OCI-LY7 (cell line): ENCODE results near the gene DTX3. TPM values are rescaled to one million over a fixed set of nuclear protein-coding genes. Genes with fewer than 3 reads are reported as not detected.

Experiments
- BruUV-seq: library from RNA; stranded (reverse); fragments of 400-500 nt; replicated peaks from 2 replicates; lab custom pipeline; 2021; lab: Mats Ljungman, UMichigan
- CTCF ChIA-PET: fragments of 300-600 bp; sonication (Branson Sonifier 250); formaldehyde crosslinking; loops from one replicate; lab custom pipeline; 2022; ENCODE audit warnings: antibody characterized with exemption; ENCODE audit not compliant: unreplicated experiment; lab: Charles Lee
- POLR2A ChIA-PET: fragments of 300-600 bp; sonication (Branson Sonifier 250); formaldehyde crosslinking; loops from one replicate; lab custom pipeline; 2022; ENCODE audit warnings: antibody characterized with exemption; lab: Charles Lee
- DNase-seq: peaks from one replicate; pipeline ENCODE4 v3.0.0-alpha.2; 2015; ENCODE audit warnings: low spot score
- H2AFZ ChIP-seq: fragments of 200-600 bp; sonication (generic), shearing (Covaris generic); 2 replicates; pipeline ENCODE4 v1.6.1; 2014; ENCODE audit warnings: mild to moderate bottlenecking, antibody characterized with exemption, low read length, moderate library complexity
- H3K27ac ChIP-seq: fragments of 200-600 bp; sonication (generic); 2 replicates; pipeline ENCODE4 v1.5.1; 2014; ENCODE audit warnings: mixed run types, low read depth, mild to moderate bottlenecking, moderate library complexity, low read length, inconsistent platforms; ENCODE audit not compliant: poor library complexity, severe bottlenecking
- H3K36me3 ChIP-seq: fragments of 200-600 bp; sonication (generic); 2 replicates; pipeline ENCODE4 v1.6.1; 2014; ENCODE audit warnings: mild to moderate bottlenecking, antibody characterized with exemption, low read length, moderate library complexity, mixed read lengths; ENCODE audit not compliant: insufficient read depth
- H3K4me1 ChIP-seq: fragments of 200-600 bp; sonication (generic); 2 replicates; pipeline ENCODE4 v1.5.1; 2014; ENCODE audit warnings: mild to moderate bottlenecking, low read length; ENCODE audit not compliant: insufficient read depth, poor library complexity, severe bottlenecking
- H3K4me2 ChIP-seq: fragments of 200-600 bp; sonication (generic); 2 replicates; pipeline ENCODE4 v1.6.1; 2014; ENCODE audit warnings: mild to moderate bottlenecking, low read length
- H3K4me3 ChIP-seq: fragments of 200-600 bp; sonication (generic); 2 replicates; pipeline ENCODE4 v1.5.1; 2014; ENCODE audit warnings: mild to moderate bottlenecking, low read depth, low read length; ENCODE audit not compliant: poor library complexity, severe bottlenecking
- H3K79me2 ChIP-seq: fragments of 200-600 bp; sonication (generic); 2 replicates; pipeline ENCODE4 v1.6.1; 2016; ENCODE audit warnings: low read depth, mild to moderate bottlenecking, low read length, moderate library complexity, mixed read lengths; ENCODE audit not compliant: insufficient read depth
- H3K9me2 ChIP-seq: fragments of 200-600 bp; sonication (generic); 2 replicates; pipeline ENCODE4 v1.6.1; 2016; ENCODE audit warnings: mild to moderate bottlenecking, low read length, mixed read lengths; ENCODE audit not compliant: insufficient read depth
- H3K9me3 ChIP-seq: fragments of 200-600 bp; sonication (generic); 2 replicates; pipeline ENCODE4 v1.6.1; 2014; ENCODE audit warnings: mild to moderate bottlenecking, mixed run types, low read length, mixed read lengths
- H4K20me1 ChIP-seq: fragments of 200-600 bp; sonication (generic); 2 replicates; pipeline ENCODE4 v1.6.1; 2014; ENCODE audit warnings: mild to moderate bottlenecking, antibody characterized with exemption, low read length, moderate library complexity, mixed read lengths; ENCODE audit not compliant: insufficient read depth
- EZH2phosphoT487 ChIP-seq: fragments of 200-600 bp; sonication (generic); IDR thresholded peaks from 2 replicates; pipeline ENCODE4 v1.6.1; 2018; ENCODE audit warnings: low read depth, borderline replicate concordance, mild to moderate bottlenecking, mixed run types, antibody characterized with exemption, low read length, moderate library complexity, mixed read lengths
- intact Hi-C: fragments of 100-400 bp; cut with micrococcal nuclease; formaldehyde crosslinking; loops from one replicate; pipeline ENCODE4 v1.10.0; 2022; ENCODE audit not compliant: unreplicated experiment
- total RNA-seq, 2 experiments: library from RNA; depleted of rRNA in 1 of 2; stranded (reverse); fragments of >200 nt in 1 of 2; shearing (Covaris generic) in 1 of 2; gene quantifications; 2 replicates each; pipeline ENCODE4 v1.2.3, GENCODE V29; 2014 to 2022
- TF ChIP-seq, protein P1 (sequence below): fragments of 200-600 bp; sonication (generic); conservative IDR thresholded peaks from 2 replicates; pipeline ENCODE4 v1.5.1; 2014; ENCODE audit warnings: mild to moderate bottlenecking, antibody characterized with exemption, low read length, moderate library complexity, mixed read lengths

DTX3 gene
- total RNA-seq, 2 experiments from 2014 or later = not detected

GRCh38 chr12:57584690-57585089 lies 19.9 kb upstream of the DTX3 start:
- no peak for DNase-seq
- H4K20me1 ChIP-seq = no peaks in the 10 kb centered on the region
- no peak overlapping the region for H3K4me2 ChIP-seq
- H3K9me3 ChIP-seq = no peaks in the 10 kb centered on the region
- ChIA-PET POLR2A (interaction anchor here (1.0 to 1.2 kb wide), 2 partner anchors 9 to 167 kb away, joined by 3 read pairs; partner anchors contain the start of gene CDK4), CTCF (interaction anchor here (1.2 to 2.3 kb wide), 2 partner anchors 30 to 72 kb away, joined by 3 to 6 read pairs; no protein-coding TSS in a partner anchor)
- BruUV-seq = no TSS peak
- H3K36me3 ChIP-seq = no peaks in the 10 kb centered on the region
- no peak overlapping the region for H3K4me3 ChIP-seq
- no peaks in the 10 kb centered on the region for H3K4me1 ChIP-seq
- intact Hi-C loops = no loop called here
- H3K9me2 ChIP-seq = no peaks in the 10 kb centered on the region
- H3K27ac ChIP-seq = no peak overlapping the region
- H2AFZ ChIP-seq = no peak overlapping the region
- H3K79me2 ChIP-seq = no peaks in the 10 kb centered on the region
- TF ChIP-seq EZH2phosphoT487 = no peak
- TF ChIP-seq, protein P1, sequence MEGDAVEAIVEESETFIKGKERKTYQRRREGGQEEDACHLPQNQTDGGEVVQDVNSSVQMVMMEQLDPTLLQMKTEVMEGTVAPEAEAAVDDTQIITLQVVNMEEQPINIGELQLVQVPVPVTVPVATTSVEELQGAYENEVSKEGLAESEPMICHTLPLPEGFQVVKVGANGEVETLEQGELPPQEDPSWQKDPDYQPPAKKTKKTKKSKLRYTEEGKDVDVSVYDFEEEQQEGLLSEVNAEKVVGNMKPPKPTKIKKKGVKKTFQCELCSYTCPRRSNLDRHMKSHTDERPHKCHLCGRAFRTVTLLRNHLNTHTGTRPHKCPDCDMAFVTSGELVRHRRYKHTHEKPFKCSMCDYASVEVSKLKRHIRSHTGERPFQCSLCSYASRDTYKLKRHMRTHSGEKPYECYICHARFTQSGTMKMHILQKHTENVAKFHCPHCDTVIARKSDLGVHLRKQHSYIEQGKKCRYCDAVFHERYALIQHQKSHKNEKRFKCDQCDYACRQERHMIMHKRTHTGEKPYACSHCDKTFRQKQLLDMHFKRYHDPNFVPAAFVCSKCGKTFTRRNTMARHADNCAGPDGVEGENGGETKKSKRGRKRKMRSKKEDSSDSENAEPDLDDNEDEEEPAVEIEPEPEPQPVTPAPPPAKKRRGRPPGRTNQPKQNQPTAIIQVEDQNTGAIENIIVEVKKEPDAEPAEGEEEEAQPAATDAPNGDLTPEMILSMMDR = no peak

- Histone ChIP-seq H3K4me3 (no peak overlapping the region), H4K20me1 (no peaks in the 10 kb centered on the region), H3K36me3 (no peaks in the 10 kb centered on the region), H3K27ac (no peak overlapping the region), H3K79me2 (no peaks in the 10 kb centered on the region), H2AFZ (no peak overlapping the region), H3K4me2 (no peak overlapping the region), H3K9me2 (no peaks in the 10 kb centered on the region), H3K9me3 (no peaks in the 10 kb centered on the region), H3K4me1 (no peaks in the 10 kb centered on the region)
- ChIA-PET CTCF (interaction anchor here (2.3 kb wide), 1 partner anchor 30 kb away, joined by 6 read pairs; no protein-coding TSS in a partner anchor), POLR2A (interaction anchor here (0.7 to 1.2 kb wide), 3 partner anchors 8 to 167 kb away, joined by 3 read pairs; partner anchors contain the start of gene CDK4)
- DNase-seq = no peak
- intact Hi-C loops = no loop called here
- TF ChIP-seq, protein P1 = no peak
- TF ChIP-seq EZH2phosphoT487 = no peak
- no TSS peak for BruUV-seq
Observed at GRCh38 chr12:57585156-57585555, 19.5 kb upstream of the DTX3 start.

GRCh38 chr12:57586128-57586527 lies 18.5 kb upstream of the DTX3 start:
- TF ChIP-seq, protein P1 = no peak
- TF ChIP-seq EZH2phosphoT487 = no peak
- Histone ChIP-seq H3K4me2 (no peak overlapping the region), H2AFZ (no peak overlapping the region), H4K20me1 (no peaks in the 10 kb centered on the region), H3K36me3 (no peaks in the 10 kb centered on the region), H3K79me2 (no peaks in the 10 kb centered on the region), H3K4me3 (no peak overlapping the region), H3K9me2 (no peaks in the 10 kb centered on the region), H3K4me1 (peaks cover 6% of the 10 kb centered on the region), H3K27ac (no peak overlapping the region), H3K9me3 (no peaks in the 10 kb centered on the region)
- ChIA-PET POLR2A (no interaction called here), CTCF (no interaction called here)
- intact Hi-C loops = no loop called here
- BruUV-seq = no TSS peak
- no peak for DNase-seq
